Measurements from ENCODE around the gene OSBP2. TPM values are rescaled to one million over a fixed set of nuclear protein-coding genes. Genes with fewer than 3 reads are reported as not detected.

The OSBP2 gene
- total and polyA plus RNA-seq, 2 of the 13 experiments (the other 11 are each of a cell fraction or from before 2014, with no cell fraction given), result 5.0 to 7.7 TPM

DNA sequence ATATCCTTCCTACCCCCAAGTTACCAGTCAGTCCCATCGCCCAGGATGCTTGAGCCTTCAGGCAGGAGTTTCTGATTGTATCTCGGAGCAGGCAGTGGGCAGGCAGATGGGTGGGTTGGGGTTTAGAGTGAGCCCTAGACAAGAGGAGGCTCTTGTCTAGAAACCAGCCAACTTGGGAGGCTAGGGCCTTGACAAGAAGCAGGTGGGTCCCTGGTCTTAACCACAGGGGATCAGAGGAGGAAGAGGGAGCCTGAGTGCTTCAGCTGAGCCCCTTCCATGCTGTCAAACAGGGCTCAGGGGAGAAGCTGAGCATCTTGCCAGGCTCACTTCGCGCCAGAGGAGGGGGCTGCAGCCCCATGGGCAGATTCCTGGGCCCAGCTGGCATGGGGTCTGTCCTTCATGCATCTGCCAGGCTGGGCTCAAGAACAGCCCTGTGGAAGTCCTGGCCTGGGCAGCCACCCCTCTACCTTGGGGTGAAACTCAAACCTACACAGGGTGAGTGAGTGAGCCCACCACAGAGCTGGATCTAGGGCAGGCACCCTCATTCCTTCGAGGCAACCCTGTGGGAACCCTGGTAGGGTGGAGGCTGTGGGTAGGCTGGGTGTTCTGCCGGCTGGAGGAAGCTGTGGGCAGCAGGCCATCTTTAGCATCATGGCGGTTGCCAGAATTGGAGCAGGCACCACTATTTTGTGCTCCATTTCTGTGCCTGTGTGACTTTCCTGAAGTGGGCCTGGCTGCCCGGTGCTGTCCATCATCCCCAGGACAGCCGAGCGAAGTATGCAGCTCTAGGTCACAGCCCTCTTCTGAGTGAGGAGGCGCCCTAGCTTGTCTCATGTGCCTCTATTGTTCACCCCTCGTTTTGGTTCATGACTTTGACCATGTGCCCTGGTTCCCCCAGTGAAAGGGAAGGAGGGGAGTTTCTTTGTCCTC, 165.8 kb downstream of the OSBP2 start:
- no peak for DNase-seq (ENCODE audit: low spot score)
- Histone ChIP-seq H3K4me1 (ENCODE audit: insufficient read depth, low read length) (peaks cover 18% of the 10 kb centered on the region), H2AFZ (ENCODE audit: low read length) (no peak overlapping the region), H3K4me3 (replicated peaks in 1 of 3; ENCODE audit: insufficient read depth in 1 of 3, low read depth in 2 of 3, low read length in 3 of 3) (no peak overlapping the region), H3K4me2 (ENCODE audit: low read depth, low read length) (no peak overlapping the region), H3K9ac (ENCODE audit: insufficient read depth, low read depth, low read length) (no peak overlapping the region), H4K20me1 (ENCODE audit: insufficient read depth, low read length) (no peaks in the 10 kb centered on the region), H3K27ac (ENCODE audit: extremely low read length, insufficient read depth, low read length) (no peak overlapping the region), H3K27me3 (ENCODE audit: control insufficient read depth in 1 of 2, insufficient read depth in 2 of 2, low read length in 2 of 2) (no peaks in the 10 kb centered on the region), H3K36me3 (replicated peaks in 1 of 2; ENCODE audit: control insufficient read depth in 1 of 2, insufficient read depth in 2 of 2, low read length in 2 of 2) (no peaks in the 10 kb centered on the region), H3K79me2 (ENCODE audit: insufficient read depth, low read length) (no peaks in the 10 kb centered on the region), H3K9me3 (ENCODE audit: low read length) (no peaks in the 10 kb centered on the region)
- POLR2A ChIA-PET, result no interaction called here
- CTCF ChIA-PET (ENCODE audit: low intra/inter-chr PET ratio, low total read pairs), result no interaction called here
- FAIRE-seq, result no peak
- 43% methylated on average over 5 of the region's 12 CpGs for WGBS (ENCODE audit: low lambda C conversion rate)
- intact Hi-C loops (cut with micrococcal nuclease; ENCODE audit: unreplicated experiment), result no loop called here
- in situ Hi-C loops (cut with HindIII; ENCODE audit: extremely low pct_ligation_motif_present, low pct_unique_long_range_greater_than_20kb), result no loop called here
- no TSS peak for BruUV-seq (replicated peaks)
- TF ChIP-seq, protein P1, sequence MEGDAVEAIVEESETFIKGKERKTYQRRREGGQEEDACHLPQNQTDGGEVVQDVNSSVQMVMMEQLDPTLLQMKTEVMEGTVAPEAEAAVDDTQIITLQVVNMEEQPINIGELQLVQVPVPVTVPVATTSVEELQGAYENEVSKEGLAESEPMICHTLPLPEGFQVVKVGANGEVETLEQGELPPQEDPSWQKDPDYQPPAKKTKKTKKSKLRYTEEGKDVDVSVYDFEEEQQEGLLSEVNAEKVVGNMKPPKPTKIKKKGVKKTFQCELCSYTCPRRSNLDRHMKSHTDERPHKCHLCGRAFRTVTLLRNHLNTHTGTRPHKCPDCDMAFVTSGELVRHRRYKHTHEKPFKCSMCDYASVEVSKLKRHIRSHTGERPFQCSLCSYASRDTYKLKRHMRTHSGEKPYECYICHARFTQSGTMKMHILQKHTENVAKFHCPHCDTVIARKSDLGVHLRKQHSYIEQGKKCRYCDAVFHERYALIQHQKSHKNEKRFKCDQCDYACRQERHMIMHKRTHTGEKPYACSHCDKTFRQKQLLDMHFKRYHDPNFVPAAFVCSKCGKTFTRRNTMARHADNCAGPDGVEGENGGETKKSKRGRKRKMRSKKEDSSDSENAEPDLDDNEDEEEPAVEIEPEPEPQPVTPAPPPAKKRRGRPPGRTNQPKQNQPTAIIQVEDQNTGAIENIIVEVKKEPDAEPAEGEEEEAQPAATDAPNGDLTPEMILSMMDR (CRISPR knock-in tag; IDR thresholded peaks at IDR 0.05), result peak; percentile 32; the same call in 1 of the 2 replicates
- TF ChIP-seq CBFB (CRISPR knock-in tag; IDR thresholded peaks at IDR 0.05), result no peak
- no peak for TF ChIP-seq GTF2F1 (IDR thresholded peaks at IDR 0.05; ENCODE audit: low read length)
- TF ChIP-seq RFX1 (IDR thresholded peaks at IDR 0.05), result no peak
- TF ChIP-seq TGIF2 (CRISPR knock-in tag; IDR thresholded peaks at IDR 0.05), result no peak
- no peak for TF ChIP-seq CBX1 (IDR thresholded peaks at IDR 0.05; ENCODE audit: low read depth)
- TF ChIP-seq ZFP90 (CRISPR knock-in tag; IDR thresholded peaks at IDR 0.05; ENCODE audit: borderline replicate concordance), result no peak
- ATAC-seq, result no peak
